ENCODE measurements around the gene HTR3C. TPM values are rescaled to one million over a fixed set of nuclear protein-coding genes. Genes with fewer than 3 reads are reported as not detected.

Gene HTR3C, protein sequence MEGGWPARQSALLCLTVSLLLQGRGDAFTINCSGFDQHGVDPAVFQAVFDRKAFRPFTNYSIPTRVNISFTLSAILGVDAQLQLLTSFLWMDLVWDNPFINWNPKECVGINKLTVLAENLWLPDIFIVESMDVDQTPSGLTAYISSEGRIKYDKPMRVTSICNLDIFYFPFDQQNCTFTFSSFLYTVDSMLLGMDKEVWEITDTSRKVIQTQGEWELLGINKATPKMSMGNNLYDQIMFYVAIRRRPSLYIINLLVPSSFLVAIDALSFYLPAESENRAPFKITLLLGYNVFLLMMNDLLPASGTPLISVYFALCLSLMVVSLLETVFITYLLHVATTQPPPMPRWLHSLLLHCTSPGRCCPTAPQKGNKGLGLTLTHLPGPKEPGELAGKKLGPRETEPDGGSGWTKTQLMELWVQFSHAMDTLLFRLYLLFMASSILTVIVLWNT
- total RNA-seq (2014; rRNA removed; shearing (Covaris generic)) = not detected in 2 replicates

DNA sequence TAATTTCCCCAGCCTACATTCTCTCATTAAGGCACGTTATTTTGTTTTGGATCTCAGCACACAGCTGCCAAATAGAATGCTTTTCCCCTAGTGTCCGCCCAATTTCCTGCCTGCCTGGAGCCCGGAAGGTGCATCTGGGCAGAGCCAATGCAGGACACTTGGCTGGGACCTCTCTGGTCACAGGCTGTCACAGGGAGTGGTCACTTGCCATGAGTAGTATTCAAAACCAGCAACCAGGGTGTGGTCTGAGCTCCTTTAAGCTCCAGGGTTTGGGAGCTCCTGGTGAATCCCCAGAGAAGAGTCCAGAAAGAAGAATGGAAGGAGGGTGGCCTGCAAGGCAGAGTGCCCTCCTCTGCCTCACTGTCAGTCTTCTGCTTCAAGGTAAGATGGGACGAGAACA lies at the start of gene HTR3C:
Gene HTR3C, plus strand, starts transcription at position 281 of the 400 bp plus-strand sequence. Its CDS starts 34 bp downstream, at position 315.

DNA sequence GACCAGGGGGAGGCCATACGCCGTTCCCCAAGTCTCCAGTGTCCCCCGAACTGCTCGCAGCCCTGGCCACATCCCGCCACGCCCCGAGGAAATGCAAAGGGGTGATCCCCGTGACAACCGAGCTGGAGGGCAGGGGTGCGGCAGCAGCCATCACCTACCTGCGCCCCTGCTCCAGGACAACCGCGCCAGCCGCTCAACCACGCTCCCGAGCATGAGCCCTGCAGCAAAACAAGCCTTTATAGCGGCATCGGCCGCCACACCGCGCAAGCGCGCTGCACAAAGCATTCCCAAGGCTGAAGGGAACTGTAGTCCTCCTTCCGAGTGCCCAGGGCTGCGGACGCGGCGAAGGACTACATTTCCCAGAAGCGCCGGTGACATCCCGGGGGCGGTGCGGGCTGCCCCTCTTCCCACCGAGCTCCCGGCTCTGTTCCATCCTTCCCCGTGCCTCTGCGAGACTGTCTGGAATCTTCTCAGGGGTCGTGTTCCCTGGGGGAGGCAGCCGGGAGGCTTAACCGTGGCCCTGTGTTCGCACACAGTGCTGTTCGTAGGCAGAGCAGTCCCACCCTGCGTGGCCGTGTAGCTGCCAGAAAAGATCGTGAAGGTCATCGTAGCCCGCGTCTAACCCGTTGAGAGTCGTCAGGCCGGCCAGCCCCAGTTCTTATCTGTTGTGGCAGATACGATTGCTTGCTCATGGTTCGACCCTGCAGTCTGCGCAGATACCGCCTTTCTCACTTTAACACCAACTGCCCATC lies 35.0 kb upstream of the HTR3C start, which contains the start of gene ABCC5:
Gene ABCC5, minus strand, starts transcription at position 213 of the 752 bp plus-strand sequence. CDS start 3,492 bp downstream, outside the sequence.

DNA sequence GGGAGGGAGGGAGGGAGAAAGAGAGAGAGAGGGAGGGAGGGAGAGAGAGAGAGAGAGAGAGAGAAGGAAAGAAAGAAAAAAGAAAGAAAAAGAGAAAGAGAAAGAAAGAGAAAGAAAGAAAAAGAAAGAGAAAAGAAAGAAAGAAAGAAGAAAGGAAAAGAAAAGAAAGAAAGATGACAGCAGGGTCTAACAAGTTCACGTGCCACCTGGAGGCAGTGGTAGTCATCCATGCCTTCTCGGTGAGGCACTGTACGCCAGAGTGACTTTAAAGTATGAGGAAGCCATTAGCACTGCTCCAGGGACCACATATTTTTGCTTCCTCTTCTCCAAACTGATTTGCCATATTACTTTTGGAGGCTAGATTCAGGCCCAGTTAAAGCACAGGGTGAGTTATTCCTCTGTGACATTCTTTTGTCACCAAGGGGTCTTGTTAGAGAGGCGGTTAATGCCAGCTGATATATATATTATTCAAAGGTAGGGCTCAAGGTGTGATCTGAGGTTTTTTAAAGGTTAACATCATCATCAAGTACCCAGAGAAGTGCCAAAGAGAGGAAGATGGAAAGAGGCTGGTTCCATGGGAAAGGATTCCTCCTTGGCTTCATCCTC lies 21.6 kb upstream of the HTR3C start, which contains the start of gene HTR3D:
Gene HTR3D, plus strand, starts transcription at position 556 of the 606 bp plus-strand sequence. Its CDS starts 0 bp downstream, at position 556.

DNA sequence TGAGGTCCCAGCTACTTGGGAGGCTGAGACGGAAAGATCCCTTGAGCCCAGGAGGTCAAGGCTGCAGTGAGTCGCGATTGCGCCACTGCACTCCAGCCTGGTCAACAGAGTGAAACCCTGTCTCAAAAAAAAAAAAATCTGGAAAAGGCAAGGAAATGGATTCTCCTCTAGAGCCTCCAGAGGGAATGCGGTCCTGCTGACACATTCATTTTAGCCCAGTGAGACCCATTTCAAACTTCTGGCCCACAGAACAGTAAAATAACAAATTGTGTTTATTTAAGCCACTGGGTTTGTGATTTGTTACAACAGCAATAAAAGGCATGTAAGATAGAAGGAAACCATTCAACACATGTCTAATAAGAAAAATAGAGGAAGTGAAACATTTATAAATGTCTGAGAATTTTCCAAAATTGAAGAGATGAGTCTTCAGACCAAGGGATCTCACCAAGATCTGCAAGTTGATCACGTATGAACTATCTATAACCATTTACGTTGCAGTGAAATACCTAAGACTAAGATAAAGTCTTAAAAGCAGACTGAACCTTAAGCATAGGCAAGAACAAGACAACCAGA lies 44.0 kb downstream of the HTR3C start, which contains the start of gene HTR3E:
Gene HTR3E, plus strand, starts transcription at position 254 of the 573 bp plus-strand sequence. CDS start 466 bp downstream, outside the sequence.

Small RNA genes lying within 50 kb of the gene (small RNA-seq; reads per million reads assigned to genes)
- gene RF00019 = not detected

Other genes starting within 250 kb of the HTR3C start
- 1.0 and 2.3 TPM in 2 replicates for gene MAP6D1, start 227.5 kb upstream of the HTR3C start, total RNA-seq (2014; rRNA removed; shearing (Covaris generic))
- gene PARL, start 168.2 kb upstream of the HTR3C start, total RNA-seq (2014; rRNA removed; shearing (Covaris generic)) = 31.1 and 42.9 TPM in 2 replicates
- 8.3 and 9.0 TPM in 2 replicates for gene ABCC5, start 35.2 kb upstream of the HTR3C start, total RNA-seq (2014; rRNA removed; shearing (Covaris generic))
- not detected in 2 replicates for gene HTR3D, start 21.3 kb upstream of the HTR3C start, total RNA-seq (2014; rRNA removed; shearing (Covaris generic))
- not detected in 2 replicates for gene HTR3E, start 44.0 kb downstream of the HTR3C start, total RNA-seq (2014; rRNA removed; shearing (Covaris generic))
- 43.3 and 58.9 TPM in 2 replicates for gene EIF2B5, start 82.3 kb downstream of the HTR3C start, total RNA-seq (2014; rRNA removed; shearing (Covaris generic))
- 25.2 and 31.6 TPM in 2 replicates for gene DVL3, start 102.3 kb downstream of the HTR3C start, total RNA-seq (2014; rRNA removed; shearing (Covaris generic))
- 243 and 275 TPM in 2 replicates for gene AP2M1, start 121.8 kb downstream of the HTR3C start, total RNA-seq (2014; rRNA removed; shearing (Covaris generic))
- gene ABCF3, start 133.2 kb downstream of the HTR3C start, total RNA-seq (2014; rRNA removed; shearing (Covaris generic)) = 25.7 and 26.3 TPM in 2 replicates
- 0.15 TPM in 1 of 2 replicates, not detected in the other for gene VWA5B2, start 176.5 kb downstream of the HTR3C start, total RNA-seq (2014; rRNA removed; shearing (Covaris generic))
- 34.3 and 51.6 TPM in 2 replicates for gene ALG3, start 195.9 kb downstream of the HTR3C start, total RNA-seq (2014; rRNA removed; shearing (Covaris generic))
- gene EEF1AKMT4, start 196.6 kb downstream of the HTR3C start, total RNA-seq (2014; rRNA removed; shearing (Covaris generic)) = 5.9 TPM in 2 replicates
- 0.23 and 0.40 TPM in 2 replicates for gene CAMK2N2, start 208.5 kb downstream of the HTR3C start, total RNA-seq (2014; rRNA removed; shearing (Covaris generic))
- not detected in 2 replicates for gene ECE2, start 223.0 kb downstream of the HTR3C start, total RNA-seq (2014; rRNA removed; shearing (Covaris generic))
- 248 and 283 TPM in 2 replicates for gene PSMD2, start 246.2 kb downstream of the HTR3C start, total RNA-seq (2014; rRNA removed; shearing (Covaris generic))